Caki2 (cell line): ENCODE data around the gene FAF1. TPM values are rescaled to one million over a fixed set of nuclear protein-coding genes. Genes with fewer than 3 reads are reported as not detected.
"Not testable (repeated sequence)": the region's sequence is repeated elsewhere in the genome, so short reads cannot be mapped to it uniquely, and the experiment has no call there.

ENCODE experiments used
- DNase-seq: peaks from one replicate; pipeline ENCODE4 v3.0.0-alpha.2; 2015; ENCODE audit warnings: low read depth
- in situ Hi-C: cut with HindIII; loops from 2 replicates; pipeline ENCODE4 v1.10.0; 2016; ENCODE audit warnings: low sequenced_read_pairs, low pct_unique_long_range_greater_than_20kb, mixed read lengths
- total RNA-seq: library from RNA; depleted of rRNA; stranded (reverse); fragments of >200 nt; shearing (Covaris generic); gene quantifications from 2 replicates; pipeline ENCODE4 v1.2.3, GENCODE V29; 2014; ENCODE audit warnings: low replicate concordance

FAF1 gene
- total RNA-seq, 1 experiment from 2014 or later, result 23.7 TPM

DNA sequence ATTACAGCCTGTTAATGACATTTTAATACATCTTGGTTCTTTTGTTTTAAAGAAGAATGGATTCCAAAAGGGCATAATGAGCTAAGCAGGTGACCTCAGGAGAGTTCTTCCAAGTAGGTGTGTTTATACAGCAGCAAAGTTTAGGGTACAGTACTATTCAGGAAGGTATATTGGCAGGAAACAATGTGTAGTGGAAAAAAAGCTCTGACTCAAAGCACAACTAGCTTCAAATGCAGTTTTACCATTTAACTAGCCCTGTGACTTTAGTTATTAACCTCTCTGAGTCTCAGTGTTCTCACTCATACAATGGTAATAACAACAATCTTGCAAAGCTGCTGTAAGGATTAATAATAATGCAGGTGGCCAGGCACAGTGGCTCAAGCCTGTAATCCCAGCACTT, 29.9 kb downstream of the FAF1 start:
- DNase-seq, result no peak
- in situ Hi-C loops, result no loop called here

DNA sequence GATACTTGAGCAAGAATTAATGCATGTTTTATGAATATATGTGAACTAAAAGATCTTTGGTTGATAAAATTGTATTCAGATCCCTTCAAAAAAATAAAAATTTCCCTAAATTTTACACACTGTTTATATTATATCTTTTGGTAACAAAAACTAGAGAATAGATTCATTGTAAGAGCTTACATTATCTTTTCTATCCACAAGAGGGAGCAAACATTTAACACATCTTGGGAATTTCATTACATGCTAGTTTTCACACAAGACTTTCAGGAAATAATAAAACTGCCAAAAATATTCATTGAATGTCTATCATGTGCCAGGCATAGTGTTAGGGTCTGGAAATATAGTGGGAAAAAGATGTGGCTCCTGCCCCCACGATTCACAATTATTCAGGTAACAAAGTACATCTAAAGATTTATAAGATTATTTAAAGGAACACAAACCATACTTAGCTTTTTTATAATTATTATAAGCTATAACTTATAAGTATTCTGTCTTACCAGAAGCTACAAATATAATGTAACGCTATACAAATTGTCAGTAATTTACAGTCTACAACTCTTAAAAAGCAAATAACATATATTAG, 30.6 kb downstream of the FAF1 start:
- in situ Hi-C loops, result no loop called here
- peak; percentile 12 for DNase-seq

DNA sequence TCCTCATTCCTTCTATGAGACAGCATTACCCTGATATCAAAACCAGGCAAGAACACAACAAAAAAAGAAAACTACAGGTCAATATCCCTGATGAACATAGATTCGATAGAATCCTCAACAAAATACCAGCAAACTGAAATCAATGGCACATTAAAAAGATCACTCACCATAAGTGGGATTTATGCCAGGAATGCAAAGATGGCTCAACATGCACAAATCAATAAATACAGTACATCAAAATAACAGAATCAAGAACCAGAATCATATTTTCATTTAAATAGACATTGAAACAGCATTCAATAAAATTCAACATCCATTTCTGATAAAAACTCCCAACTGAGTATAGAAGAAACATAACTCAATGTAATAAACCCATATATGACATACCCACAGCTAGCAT, 36.5 kb downstream of the FAF1 start:
- in situ Hi-C loops, result no loop called here
- DNase-seq, result no peak

DNA sequence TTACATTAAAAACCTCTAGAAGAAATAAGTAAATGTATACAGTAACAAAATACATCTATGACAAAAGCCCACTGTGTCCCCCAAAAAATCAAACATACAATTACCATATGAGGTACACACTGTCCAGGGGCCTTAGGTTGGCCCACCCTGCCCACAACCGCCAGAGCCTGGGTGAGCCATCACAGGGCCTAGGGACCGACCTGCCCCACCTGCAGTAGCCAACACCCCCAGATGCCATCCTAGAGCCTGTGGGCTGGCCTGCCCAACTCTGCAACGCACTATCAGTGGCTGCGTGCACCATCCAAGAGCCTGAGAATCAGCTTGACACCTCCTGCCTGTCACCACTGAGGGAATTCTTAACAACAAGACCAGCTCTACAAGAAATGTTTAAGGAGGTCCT, 39.0 kb downstream of the FAF1 start:
- in situ Hi-C loops, result no loop called here

DNA sequence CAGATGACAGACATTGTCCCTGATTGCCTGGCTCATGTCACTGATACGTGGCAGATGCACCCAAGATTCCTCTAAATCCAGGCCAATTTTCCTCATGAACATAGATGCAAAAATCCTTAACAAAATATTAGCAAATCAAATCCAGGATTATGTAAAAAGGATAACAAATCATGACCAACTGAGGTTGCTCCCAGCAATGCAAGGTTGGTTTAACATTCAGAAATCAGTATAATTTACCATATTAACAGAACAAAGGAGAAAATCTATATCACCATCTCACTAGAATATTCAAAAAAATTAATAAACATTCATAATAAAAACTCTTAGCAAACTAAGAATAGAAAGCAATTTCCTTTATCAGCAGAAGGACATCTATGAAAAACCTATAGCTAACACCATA, 39.7 kb downstream of the FAF1 start:
- in situ Hi-C loops, result no loop called here
- no peak for DNase-seq

More for the DNA sequence above, 39.0 kb downstream of the FAF1 start:
- DNase-seq, result no peak

DNA sequence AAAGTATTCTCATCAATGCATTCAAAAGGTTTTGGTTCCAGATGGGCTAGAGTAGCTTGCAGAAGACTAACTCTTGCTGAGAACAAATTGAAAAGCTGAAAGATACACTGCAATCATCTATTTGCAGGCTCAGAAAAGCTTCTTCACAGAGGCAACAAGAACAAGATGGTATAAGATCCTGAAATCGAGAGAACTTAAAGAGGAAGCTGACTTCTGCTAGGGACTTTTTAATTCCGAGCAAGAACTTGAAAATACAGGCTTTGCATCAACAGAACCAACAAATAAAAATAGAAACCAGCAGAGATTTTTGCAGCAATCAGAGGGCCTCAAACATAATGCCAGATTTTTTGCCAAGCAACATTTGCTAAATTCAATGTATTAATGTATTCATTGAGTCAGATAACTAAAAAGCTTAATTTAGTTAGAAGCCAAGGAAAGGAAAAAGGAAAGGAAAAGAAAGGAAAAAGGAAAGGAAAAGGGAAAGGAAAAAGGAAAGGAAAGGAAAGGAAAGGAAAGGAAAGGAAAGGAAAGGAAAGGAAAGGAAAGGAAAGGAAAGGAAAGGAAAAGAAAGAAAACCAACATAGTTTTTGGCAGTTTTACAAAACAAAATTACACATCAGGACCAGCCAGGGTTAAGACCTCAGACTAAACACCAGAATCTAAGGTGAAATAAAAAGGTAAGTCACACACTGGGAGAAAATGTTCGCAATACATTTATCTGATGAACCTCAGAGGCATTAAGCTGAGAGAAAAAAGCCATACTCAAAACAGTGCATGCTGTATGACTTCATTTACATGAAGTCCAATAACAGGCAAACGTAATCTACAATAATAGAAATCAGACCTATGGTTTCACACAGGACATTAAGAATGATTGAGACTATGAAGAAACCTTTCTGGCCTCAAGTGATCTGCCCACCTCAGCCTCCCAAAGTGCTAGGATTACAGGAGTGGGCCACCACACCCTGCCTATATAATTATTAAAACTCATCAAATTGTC, 42.6 kb downstream of the FAF1 start:
- in situ Hi-C loops, result no loop called here
- DNase-seq, result no peak

DNA sequence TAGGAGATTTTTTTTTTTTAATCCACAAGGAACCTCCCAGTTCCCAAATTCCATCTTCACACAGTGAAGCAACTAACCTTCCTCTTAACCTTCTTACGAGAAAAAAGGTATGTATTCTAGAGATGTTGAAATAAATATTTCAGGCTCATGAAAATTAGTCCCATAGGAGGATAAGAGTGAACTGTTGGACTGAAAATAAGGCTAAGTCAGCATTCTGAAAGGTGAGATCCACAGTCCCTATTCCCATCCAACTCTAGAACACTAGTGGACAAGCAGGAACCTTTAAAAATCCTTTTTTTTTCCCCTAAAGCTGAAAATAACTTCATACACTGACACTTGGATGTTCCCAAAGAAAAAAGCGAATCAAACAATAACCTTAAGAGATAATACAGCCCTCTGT, 44.4 kb downstream of the FAF1 start:
- in situ Hi-C loops, result no loop called here
- DNase-seq, result no peak

DNA sequence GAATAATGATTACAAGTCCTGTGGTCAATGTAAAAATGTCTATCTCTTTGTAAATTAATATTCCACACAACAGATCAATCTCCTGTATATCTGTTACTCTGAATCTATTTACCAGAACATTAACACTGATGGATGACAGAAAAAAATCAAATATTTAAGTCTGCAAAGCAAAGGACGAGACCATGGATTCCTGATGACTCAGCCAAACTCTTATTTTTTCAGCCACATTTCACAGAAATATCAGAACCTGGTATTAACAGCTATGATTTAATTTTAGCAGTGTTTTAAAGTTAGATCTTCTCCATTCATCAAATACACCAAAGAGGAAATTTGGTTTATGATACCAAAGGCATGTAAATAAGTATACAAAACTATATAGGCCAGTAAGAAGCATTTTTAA, 46.1 kb downstream of the FAF1 start:
- DNase-seq, result no peak
- in situ Hi-C loops, result no loop called here

DNA sequence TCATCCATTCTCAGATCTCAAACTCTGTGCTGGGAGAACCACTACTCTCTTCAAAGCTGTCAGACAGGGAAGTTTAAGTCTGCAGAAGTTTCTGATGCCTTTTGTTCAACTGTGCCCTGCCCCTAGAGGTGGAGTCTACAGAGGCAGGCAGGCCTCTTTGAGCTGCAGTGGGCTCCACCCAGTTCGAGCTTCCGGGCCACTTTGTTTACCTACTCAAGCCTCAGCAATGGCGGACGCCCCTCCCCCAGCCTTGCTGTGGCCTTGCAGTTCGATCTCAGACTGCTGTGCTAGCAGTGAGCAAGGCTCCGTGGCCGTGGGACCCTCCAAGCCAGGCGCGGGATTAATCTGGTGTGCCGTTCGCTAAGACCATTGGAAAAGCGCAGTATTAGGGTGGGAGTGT, 49.7 kb downstream of the FAF1 start:
- DNase-seq, in situ Hi-C loops: not testable (repeated sequence)

DNA sequence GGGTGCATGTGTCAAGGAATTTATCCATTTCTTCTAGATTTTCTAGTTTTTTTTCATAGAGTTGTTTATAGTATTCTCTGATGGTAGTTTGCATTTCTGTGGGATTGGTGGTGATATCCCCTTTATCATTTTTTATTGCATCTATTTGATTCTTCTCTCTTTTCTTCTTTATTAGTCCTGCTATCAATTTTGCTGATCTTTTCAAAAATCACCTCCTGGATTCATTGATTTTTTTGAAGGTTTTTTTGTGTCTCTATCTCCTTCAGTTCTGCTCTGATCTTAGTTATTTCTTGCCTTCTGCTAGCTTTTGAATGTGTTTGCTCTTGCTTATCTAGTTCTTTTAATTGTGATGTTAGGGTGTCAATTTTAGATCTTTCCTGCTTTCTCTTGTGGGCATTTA, 52.5 kb downstream of the FAF1 start:
- DNase-seq, in situ Hi-C loops: not testable (repeated sequence)

DNA sequence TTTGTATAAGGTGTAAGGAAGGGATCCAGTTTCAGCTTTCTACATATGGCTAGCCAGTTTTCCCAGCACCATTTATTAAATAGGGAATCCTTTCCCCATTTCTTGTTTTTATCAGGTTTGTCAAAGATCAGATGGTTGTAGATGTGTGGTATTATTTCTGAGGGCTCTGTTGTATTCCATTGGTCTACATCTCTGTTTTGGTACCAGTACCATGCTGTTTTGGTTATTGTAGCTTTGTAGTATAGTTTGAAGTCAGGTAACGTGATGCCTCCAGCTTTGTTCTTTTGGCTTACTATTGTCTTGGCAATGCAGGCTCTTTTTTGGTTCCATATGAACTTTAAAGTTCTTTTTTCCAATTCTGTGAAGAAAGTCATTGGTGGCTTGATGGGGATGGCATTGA, 54.0 kb downstream of the FAF1 start:
- DNase-seq, in situ Hi-C loops: not testable (repeated sequence)

DNA sequence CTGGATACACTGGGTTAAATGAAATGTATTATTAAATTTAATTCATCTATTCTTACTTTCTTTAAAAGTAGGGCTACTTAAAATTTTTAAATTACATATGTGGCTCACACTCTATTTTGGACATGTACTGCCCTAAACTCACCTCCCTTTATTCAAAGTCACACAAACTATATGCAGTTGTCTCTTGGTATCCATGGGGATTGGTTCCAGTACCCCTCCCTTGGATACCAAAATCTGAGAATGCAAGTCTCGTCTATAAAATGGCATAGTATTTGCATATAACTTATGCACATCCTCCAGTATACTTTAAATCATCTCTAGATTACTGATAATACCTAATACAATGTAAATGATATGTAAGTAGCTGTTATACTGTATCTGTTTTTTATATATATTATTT, 57.6 kb downstream of the FAF1 start:
- no peak for DNase-seq
- in situ Hi-C loops, result no loop called here

DNA sequence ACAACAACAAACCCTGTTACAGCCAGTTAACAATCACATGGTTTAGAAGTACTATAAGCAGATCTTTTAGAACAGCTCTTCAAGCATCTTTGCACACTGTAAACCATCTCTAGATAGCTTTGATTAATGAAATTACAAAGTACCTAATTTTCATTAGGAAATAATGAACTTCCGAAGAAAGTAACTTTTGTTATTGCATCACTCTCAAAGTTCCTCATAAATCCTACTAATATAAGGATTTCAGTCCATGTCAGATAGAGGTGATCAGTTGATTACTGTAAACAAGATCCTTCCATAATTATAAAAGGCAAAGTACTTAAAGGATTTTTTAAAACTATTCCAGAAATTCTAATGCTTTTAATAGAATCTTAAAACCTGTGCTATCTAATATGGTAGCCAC, 58.2 kb downstream of the FAF1 start:
- DNase-seq, result no peak
- in situ Hi-C loops, result no loop called here

DNA sequence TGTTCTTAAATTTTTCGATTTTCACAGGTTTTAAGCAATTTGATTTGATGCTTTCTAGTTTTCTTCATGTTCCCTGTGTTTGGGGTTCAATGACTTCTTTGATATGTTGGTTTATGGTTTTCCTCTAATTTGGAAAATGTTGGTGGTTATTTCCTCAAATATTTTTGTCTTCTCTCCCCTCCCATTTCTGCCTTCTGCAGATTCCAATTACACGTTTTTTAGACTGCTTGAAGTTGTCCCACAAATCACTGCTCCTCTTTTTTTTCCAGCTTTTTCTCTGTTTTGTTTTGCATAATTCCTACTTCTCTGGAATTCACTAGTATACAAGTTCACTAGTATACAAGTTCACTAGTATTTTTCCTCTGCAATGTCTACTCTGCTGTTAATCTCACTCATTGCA, 61.3 kb downstream of the FAF1 start:
- in situ Hi-C loops, result no loop called here
- DNase-seq, result no peak

DNA sequence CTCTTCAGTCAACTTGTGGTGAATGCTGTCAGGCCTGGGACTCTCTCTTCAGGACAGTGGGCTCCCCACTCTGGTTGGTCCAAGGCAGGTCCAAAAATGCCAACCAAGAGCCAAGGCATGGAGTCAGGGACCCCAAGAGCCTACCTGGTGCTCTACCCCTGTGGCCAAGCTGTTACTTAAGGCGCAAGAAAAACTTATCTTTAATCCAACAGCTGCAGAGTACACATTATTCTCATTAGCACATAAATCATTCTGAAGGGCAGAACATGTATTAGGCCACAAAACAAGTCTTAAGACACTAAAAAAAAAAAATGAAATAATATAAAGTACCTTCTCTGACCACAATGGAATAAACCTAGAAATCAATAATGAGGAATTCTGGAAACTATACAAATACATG, 65.7 kb downstream of the FAF1 start:
- in situ Hi-C loops, result no loop called here
- no peak for DNase-seq

DNA sequence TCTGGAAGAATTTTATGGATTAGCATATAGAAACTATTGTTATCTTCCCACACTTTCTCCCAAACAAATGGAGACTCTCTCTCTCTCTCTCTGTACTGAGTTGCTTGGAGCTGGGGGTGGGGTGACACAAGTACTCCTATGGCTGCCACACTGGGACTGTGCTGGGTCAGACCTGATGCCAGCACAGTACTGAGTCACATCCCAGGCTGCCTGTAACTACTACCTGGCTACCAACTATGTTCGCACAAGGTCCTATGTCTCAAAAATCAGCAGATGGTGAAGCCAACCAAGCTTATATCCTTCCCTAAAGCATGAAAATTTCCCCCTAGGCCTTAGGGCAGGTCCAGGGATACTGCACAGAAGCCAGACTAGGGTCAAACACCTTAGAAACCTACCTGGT, 66.6 kb downstream of the FAF1 start:
- in situ Hi-C loops, result no loop called here
- no peak for DNase-seq

DNA sequence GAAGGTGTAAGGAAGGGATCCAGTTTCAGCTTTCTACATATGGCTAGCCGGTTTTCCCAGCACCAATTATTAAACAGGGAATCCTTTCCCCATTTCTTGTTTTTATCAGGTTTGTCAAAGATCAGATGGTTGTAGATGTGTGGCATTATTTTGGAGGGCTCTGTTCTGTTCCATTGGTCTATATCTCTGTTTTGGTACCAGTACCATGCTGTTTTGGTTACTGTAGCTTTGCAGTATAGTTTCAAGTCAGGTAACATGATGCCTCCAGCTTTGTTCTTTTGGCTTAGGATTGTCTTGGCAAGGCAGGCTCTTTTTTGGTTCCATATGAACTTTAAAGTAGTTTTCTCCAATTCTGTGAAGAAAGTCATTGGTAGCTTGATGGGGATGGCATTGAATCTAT, 72.5 kb downstream of the FAF1 start:
- in situ Hi-C loops, result not testable (repeated sequence)

DNA sequence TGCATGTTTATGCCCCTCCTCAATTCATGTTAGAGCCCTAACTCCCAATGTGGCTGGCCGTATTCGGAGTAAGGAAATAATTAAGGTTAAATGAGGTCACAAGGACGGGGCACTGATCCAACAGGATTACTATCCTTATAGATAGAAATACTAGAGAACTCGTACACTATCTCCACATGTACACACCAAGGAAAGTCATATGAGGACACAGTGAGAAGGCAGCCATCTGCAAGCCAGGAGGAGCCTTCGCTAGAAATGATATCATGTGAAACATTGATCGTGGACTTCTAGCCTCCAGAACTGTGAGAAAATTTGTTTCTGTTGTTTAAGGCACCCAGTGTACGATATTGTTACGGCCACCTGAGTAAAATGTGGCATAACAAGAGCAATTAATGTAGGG, 79.7 kb downstream of the FAF1 start:
- in situ Hi-C loops, result no loop called here
- no peak for DNase-seq

More for the DNA sequence above, 72.5 kb downstream of the FAF1 start:
- not testable (repeated sequence) for DNase-seq

DNA sequence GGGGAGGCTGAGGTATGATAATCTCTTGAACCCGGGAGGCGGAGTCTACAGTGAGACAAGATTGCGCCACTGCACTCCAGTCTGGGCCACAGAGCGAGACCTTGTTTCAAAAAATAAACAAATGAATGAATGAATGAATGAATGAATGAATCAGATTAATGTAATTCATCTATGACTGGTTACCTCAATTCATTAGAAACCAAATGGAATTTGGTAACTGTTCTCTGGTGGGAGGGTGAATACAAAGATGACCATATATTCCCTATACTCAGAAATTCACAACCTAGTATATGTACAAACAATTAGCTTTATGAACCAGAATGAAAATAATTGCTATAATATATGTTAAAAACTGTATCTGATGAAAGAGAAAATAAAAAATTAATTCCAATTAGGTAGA, 80.9 kb downstream of the FAF1 start:
- DNase-seq, result no peak
- in situ Hi-C loops, result no loop called here

DNA sequence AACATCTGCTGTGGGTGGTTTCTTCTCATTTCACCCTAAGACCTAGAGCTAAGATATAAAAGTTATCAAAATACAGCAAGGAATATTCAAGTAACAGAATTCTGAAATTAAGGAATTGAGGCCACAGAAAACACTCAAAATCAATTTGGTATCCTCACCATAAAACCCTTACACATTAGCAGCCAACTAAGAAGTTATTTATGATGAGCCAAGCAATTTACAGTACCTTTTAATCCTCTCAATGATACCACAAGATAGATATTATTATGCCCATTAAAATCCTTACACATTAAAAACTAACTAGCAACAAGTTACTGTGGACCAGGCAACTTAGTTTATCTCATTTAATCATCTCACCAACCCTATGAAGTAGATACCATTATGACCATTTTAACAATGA, 81.6 kb downstream of the FAF1 start:
- in situ Hi-C loops, result no loop called here
- DNase-seq, result no peak
